Articular chondrocyte of knee joint (primary cell): ENCODE results near the gene RAD9A. TPM values are rescaled to one million over a fixed set of nuclear protein-coding genes. Genes with fewer than 3 reads are reported as not detected.

Experiments used
- small RNA-seq: library from RNA; depleted of rRNA; stranded (forward); fragments of <200 nt; gene quantifications from one replicate; pipeline ENCODE3, GENCODE V24; 2012
- total RNA-seq: library from RNA; depleted of rRNA; stranded (reverse); fragments of >200 nt; gene quantifications from 2 replicates; pipeline ENCODE4 v1.2.3, GENCODE V29; 2012

The RAD9A gene
- total RNA-seq, result 5.5 and 6.4 TPM in 2 replicates

GRCh38 chr11:67391304-67392182, at the start of gene RAD9A:
Gene RAD9A, plus strand, starts transcription at chr11:67391986. Its CDS starts 59 bp downstream, at chr11:67392045.

GRCh38 chr11:67353317-67354074, 38.3 kb upstream of the RAD9A start, which contains the start of gene POLD4:
Gene POLD4, minus strand, starts transcription at chr11:67353546. Its CDS starts 147 bp downstream, at chr11:67353399.

GRCh38 chr11:67372993-67373647, 18.7 kb upstream of the RAD9A start, which contains the start of gene CLCF1:
Gene CLCF1, minus strand, starts transcription at chr11:67373598. Its CDS starts 59 bp downstream, at chr11:67373539.

GRCh38 chr11:67401495-67402191, 9.9 kb downstream of the RAD9A start, which contains the start of gene PPP1CA:
Gene PPP1CA, minus strand, starts transcription at chr11:67401858. Its CDS starts 76 bp downstream, at chr11:67401782.

GRCh38 chr11:67415501-67416304, 23.9 kb downstream of the RAD9A start, which contains the start of gene CARNS1:
Gene CARNS1, plus strand, starts transcription at chr11:67415678. Its CDS starts 522 bp downstream, at chr11:67416200.

GRCh38 chr11:67428052-67429001, 36.5 kb downstream of the RAD9A start, which contains the start of gene RPS6KB2:
Gene RPS6KB2, plus strand, starts transcription at chr11:67428494. Its CDS starts 52 bp downstream, at chr11:67428546.

GRCh38 chr11:67437082-67437808, 45.5 kb downstream of the RAD9A start, which contains the start of gene PTPRCAP:
Gene PTPRCAP, minus strand, starts transcription at chr11:67437682. Its CDS starts 63 bp downstream, at chr11:67437619.

Small RNAs within 50 kb of the gene (small RNA-seq; reads per million reads assigned to genes)
- gene RN7SKP239, result not detected
- not detected for gene RNU6-1238P

Other genes with a start within 250 kb of the RAD9A start
- 16.9 and 19.1 TPM in 2 replicates for gene GRK2, start 125.5 kb upstream of the RAD9A start, total RNA-seq
- gene ANKRD13D, start 102.7 kb upstream of the RAD9A start, total RNA-seq, result 18.8 and 23.9 TPM in 2 replicates
- 15.8 and 19.3 TPM in 2 replicates for gene SSH3, start 88.5 kb upstream of the RAD9A start, total RNA-seq
- gene POLD4, start 38.4 kb upstream of the RAD9A start, total RNA-seq, result 41.8 and 49.8 TPM in 2 replicates
- gene CLCF1, start 18.4 kb upstream of the RAD9A start, total RNA-seq, result 8.8 and 9.4 TPM in 2 replicates
- 131 and 138 TPM in 2 replicates for gene PPP1CA, start 9.9 kb downstream of the RAD9A start, total RNA-seq
- gene TBC1D10C, start 12.1 kb downstream of the RAD9A start, total RNA-seq, result not detected in 2 replicates
- 0.97 and 1.2 TPM in 2 replicates for gene CARNS1, start 23.7 kb downstream of the RAD9A start, total RNA-seq
- 33.2 and 35.3 TPM in 2 replicates for gene RPS6KB2, start 36.5 kb downstream of the RAD9A start, total RNA-seq
- 0.11 and 0.26 TPM in 2 replicates for gene PTPRCAP, start 45.7 kb downstream of the RAD9A start, total RNA-seq
- gene CORO1B, start 51.5 kb downstream of the RAD9A start, total RNA-seq, result 59.1 and 86.2 TPM in 2 replicates
- gene GPR152, start 60.7 kb downstream of the RAD9A start, total RNA-seq, result not detected in 2 replicates
- gene CABP4, start 63.4 kb downstream of the RAD9A start, total RNA-seq, result 0.11 TPM in 1 of 2 replicates, not detected in the other
- 20.3 and 28.2 TPM in 2 replicates for gene TMEM134, start 77.3 kb downstream of the RAD9A start, total RNA-seq
- 35.5 and 38.2 TPM in 2 replicates for gene AIP, start 91.0 kb downstream of the RAD9A start, total RNA-seq
- 15.5 and 17.0 TPM in 2 replicates for gene PITPNM1, start 113.4 kb downstream of the RAD9A start, total RNA-seq
- 13.6 and 13.7 TPM in 2 replicates for gene CDK2AP2, start 116.2 kb downstream of the RAD9A start, total RNA-seq
- gene CABP2, start 131.5 kb downstream of the RAD9A start, total RNA-seq, result not detected in 2 replicates
- gene GSTP1, start 191.8 kb downstream of the RAD9A start, total RNA-seq, result 444 and 488 TPM in 2 replicates
- gene NDUFV1, start 214.9 kb downstream of the RAD9A start, total RNA-seq, result 99.6 and 138 TPM in 2 replicates
- 2.9 and 5.8 TPM in 2 replicates for gene NUDT8, start 238.0 kb downstream of the RAD9A start, total RNA-seq
- not detected in 2 replicates for gene TBX10, start 247.8 kb downstream of the RAD9A start, total RNA-seq